GM18951 (cell line): ENCODE data around the gene EXOC4.

Source experiments
- POLR2A ChIP-seq: IDR thresholded peaks from 4 replicates; pipeline ENCODE4 v1.6.1; 2011; ENCODE audit warnings: mild to moderate bottlenecking; ENCODE audit not compliant: insufficient read length, insufficient read depth; ENCODE audit errors: extremely low read depth
- in situ Hi-C: fragments of 300-500 bp; cut with MboI; formaldehyde crosslinking; loops from one replicate; pipeline ENCODE4 v1.12.0; 2022; ENCODE audit warnings: low sequenced_read_pairs, mixed read lengths, inconsistent platforms; ENCODE audit not compliant: unreplicated experiment

The EXOC4 gene

DNA sequence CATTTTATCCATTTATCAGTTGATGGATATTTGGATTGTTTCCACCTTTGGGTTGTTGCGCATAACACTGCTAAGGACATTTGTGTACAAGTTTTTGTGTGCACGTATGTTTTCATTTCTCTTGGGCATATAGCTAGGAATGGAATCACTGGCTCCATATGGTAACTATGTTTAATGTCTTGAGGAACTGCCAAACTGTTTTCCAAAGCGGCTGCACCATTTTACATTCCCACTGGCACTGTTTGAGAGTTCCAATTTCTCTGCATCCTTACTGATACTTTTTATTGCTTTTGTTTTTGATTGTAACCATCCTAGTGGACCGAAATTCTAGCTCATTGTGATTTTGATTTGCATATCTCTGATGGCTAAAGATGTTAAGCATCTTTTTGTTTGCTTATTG is 118.7 kb downstream of the EXOC4 start:
- TF ChIP-seq POLR2A: no peak
- in situ Hi-C loops: no loop called here

DNA sequence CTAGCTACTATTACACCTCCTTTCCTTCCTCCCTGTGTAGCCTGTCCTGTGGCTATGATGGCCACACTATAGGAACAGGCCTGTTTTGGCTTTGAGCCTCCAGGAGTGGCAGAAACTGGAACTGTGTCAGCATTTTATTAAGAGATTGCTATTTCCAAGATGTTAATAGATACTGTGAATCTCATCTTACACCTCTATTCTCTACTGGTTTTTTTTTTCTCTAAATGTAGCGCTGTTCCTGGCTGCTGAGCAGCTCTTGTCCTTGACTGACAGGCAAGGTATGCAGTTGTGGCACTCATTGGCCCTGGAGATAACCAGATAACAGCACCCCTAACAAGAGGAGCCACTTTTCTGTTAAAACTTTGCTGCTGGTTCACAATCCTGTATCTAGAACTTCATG is 119.5 kb downstream of the EXOC4 start:
- TF ChIP-seq POLR2A: no peak
- in situ Hi-C loops: no loop called here

DNA sequence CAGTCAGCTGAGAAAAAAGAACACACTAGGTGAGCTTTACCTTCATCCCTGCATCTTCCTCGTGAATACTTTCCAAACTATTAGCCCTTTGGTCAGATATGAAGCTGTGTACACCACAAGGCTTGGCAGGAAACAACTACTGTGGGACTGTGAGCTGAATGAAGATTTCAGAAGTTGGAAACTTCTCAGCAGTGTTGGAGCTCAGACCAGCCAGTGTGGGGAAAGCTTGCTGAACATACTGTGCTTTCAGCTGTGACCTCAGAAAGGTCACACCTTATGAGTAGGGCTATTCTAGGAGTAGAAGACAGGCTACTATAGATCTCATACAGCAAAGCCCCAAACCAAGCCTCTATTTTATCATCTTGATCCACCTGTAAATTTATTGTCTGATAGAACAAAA is 123.6 kb downstream of the EXOC4 start:
- no peak for TF ChIP-seq POLR2A
- in situ Hi-C loops: no loop called here

DNA sequence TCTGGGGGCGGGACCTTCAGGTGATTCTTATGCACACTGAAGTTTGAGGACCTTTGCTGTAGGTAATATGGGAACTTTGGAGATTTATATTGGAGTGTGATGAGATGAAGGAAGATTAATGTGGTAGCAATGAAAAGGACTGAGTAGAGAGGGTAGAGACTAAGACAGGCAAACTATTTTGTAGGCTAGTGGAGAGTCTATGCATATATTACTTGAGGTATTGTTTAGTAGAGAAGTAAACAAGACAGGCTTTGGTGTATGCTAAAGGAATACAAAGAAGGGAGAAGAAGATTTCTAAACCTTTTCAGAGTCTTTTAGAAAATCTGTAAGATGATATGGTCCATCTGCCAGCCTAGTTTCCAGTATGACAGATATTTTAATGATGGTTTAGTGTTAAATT is 129.1 kb downstream of the EXOC4 start:
- TF ChIP-seq POLR2A: no peak
- in situ Hi-C loops: no loop called here

DNA sequence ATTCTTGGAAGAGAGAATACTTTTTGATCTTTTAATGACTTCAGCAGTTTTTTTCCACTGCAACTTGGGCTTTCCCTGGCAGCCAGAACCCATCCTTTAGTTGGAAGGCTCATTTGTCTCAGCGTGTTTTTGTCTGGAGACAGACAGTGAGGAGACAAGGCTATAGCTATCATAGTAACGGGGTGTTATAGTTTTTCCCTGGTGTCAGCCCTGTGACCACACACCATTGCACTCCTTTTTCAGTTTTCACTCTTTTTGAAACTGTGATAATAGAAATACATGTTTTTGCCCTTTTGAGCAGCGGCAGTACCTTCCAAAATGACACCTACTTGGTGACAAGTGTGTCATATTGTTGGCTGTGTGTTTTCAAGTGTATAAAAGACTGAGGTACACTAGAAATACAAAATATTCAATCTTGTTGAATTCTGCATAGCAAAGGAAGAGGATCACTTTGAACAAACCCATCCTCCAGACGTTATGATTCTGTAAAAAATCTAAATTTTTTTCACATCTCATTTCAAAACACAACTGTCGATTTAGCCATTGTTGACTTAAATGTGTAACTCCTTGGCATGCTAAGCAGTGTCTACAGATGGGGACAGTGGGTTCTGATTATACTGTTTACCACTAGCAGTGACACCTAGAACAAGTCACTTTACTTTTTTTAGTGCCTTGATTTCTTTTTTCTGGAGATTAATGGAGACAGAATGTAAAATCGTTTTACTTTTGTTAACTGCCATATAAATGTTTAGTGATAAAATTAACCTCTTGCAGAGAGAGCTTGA is 130.1 kb downstream of the EXOC4 start:
- TF ChIP-seq POLR2A: no peak
- in situ Hi-C loops: no loop called here

DNA sequence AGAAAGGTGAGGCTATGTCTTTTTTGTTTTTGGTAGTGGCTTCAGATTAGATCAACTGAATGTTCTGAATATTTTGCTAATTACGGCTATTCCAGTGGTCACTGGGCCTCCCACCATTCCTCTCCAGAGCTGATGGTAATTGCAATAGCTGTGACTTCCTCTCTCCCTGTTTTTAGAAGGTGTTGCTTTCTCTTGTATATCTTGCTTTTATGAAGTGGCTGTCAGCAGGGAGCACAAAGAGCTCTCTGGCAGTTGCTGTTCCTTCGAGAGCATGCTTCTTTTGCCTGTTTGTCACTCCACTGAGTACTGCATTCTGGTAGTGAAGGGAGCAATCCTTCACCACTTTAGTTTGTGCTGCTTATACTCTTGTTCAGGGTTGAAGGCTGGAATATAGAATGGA is 133.3 kb downstream of the EXOC4 start:
- no peak for TF ChIP-seq POLR2A
- in situ Hi-C loops: no loop called here

DNA sequence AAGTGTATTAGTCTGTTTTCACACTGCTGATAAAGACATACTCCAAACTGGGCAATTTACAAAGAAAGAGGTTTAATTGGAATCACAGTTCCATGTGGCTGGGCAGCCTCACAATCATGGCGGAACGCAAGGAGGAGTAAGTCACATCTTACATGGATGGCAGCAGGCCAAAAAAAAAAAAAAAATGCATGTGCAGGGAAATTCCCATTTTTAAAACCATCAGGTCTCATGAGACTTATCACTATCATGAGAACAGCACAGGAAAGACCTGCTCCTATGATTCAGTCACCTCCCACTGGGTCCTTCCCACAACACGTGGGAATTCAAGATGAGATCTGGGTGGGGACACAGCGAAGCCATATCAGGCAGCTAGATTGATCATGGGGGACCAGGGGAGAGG is 136.8 kb downstream of the EXOC4 start:
- TF ChIP-seq POLR2A: no peak
- in situ Hi-C loops: no loop called here

DNA sequence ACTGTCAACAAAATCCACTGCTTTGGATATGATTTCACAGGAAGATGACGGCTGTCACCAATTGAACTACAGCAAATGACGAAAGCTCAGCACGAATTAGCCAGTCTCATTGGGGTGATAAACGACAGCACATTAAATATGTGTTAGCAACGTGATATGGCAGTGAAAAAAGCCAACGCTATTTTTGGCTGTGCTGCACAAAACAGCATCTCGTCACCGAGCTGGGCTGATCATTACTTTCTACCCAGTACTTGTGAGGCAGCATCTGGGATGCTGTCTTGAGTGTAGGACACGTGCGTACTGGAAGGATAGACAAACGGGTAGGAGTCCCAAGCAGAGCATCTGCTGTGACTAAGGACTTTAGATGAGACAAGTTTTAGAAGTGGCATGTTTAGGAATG is 138.3 kb downstream of the EXOC4 start:
- in situ Hi-C loops: no loop called here
- no peak for TF ChIP-seq POLR2A

DNA sequence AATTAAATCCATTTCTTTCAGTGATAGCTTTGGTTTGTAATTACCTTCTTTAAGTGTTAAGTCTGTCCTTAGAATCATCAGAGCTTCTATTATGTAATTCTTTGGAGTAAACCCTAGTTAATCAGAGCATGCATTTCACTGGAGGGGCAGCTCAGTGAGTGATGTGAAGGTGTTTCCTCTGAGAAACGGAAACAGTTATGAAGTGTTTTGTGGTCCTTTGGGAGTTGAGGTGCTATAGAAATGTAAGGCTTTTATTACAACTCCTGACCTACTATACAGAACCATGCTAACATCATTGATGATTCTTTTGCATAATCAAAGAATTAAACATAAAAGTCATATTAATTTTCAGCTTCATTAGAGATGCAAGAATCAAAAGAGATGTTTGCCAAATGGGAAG is 141.5 kb downstream of the EXOC4 start:
- no peak for TF ChIP-seq POLR2A
- in situ Hi-C loops: no loop called here

DNA sequence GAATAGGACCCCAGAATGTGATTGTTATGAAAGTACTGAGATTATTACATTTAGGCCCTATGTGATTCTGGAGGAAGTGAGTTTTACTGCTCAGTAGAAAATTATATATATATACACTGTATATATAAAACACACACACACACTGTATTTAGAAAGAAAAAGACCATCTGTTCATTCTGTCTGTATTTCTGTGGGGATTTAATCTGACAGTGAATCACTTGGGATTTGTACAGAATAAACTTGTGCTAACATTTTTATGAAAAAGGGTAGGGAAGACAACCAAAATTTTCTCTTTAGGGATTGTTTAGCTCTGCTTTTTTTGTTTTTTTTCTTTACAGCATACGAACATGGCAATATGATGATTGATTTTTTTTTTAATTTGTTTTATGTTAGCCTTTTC is 142.7 kb downstream of the EXOC4 start:
- TF ChIP-seq POLR2A: no peak
- in situ Hi-C loops: no loop called here

DNA sequence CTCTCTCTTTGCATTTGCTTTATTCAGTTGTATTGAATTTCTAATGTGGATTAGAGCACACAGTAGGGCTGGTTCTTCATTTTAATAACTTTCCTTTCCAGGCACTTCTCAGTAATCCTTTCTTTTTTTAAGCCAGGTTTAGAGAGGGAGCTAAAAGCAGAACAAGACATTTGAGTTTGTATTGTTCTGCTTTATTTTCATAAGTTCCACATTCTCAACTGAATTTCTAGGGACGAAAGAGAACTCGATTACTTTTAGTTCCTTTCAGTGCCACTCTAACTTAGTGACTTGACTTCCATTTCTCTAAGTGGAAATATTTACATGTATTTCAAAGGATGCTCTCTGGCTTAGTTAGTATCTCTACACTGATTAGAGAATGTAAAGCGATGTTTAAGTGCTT is 145.6 kb downstream of the EXOC4 start:
- TF ChIP-seq POLR2A: no peak

DNA sequence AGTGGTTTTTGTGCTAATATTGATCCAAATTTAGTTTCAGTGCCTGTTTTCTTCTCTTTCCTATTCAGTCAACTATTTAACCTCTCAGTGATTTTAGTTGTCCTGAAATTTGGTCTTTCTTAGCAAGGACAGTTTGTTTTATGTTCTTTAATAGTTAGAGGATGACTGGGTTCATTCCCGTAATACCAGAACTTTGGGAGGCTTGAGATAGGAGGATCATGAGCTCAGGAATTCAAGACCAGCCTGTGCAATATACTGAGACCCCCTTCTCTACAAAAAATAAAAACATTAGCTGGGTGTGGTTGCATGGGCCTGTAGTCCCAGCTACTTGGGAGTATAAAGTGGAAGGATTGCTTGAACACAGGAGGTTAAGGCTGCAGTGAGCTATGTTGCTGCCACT is 148.3 kb downstream of the EXOC4 start:
- in situ Hi-C loops: no loop called here
- no peak for TF ChIP-seq POLR2A

More for the DNA sequence above, 145.6 kb downstream of the EXOC4 start:
- in situ Hi-C loops: no loop called here

DNA sequence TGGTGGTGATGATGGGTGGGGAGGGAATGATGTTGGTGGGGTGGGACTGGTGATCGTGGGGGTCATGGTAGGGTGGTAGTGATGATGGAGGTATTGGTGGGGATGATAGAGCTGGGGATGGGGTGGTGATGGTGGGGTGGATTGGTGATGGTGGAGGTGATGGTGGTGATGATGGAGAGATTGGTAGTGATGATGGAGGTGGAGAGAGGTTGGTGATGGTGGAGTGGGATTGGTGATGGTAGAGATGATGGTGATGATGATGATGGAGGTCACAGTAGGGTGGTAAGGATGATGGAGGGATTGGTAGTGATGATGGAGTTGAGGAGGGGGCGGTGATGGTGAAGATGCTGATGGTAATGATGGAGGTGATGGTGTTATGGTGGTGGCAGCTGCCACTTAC is 155.3 kb downstream of the EXOC4 start:
- in situ Hi-C loops: no loop called here
- TF ChIP-seq POLR2A: no peak

DNA sequence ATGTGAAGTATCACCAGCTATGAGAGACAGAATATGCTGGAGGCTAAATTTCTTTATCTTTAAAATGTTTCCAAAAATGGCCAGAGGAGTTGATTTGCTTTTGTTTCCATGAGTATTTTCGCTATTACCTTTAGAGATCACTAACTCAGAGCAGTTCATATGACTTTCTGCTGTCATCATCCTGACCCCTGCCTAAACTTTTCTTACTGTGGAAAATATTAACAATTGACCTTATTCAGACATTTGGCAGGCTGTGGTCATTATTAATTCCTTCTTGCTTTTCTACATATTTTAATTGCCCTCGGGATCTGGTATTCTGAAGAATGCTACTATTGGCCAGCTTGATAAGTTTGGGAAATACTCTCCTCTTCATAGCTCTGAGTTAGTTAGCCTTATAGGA is 156.5 kb downstream of the EXOC4 start:
- in situ Hi-C loops: no loop called here
- TF ChIP-seq POLR2A: no peak

DNA sequence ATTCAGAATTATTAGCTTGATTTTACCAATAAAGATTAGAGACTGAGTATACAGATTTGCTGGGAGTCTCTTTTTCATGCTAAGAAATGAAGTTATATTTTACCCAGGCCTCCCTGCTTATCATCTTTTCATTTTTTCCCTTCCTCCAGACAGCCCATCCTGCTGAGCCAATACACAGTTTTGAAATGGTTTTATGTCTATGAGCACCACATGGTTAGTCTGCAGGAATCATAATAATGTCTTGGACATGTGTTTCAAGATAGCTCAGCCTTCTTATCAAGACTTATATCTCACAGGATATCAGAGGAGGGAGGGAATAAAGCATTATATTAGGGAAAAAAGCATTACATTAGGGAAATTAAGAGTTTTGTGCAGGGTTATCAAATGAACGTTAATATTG is 157.1 kb downstream of the EXOC4 start:
- no peak for TF ChIP-seq POLR2A
- in situ Hi-C loops: no loop called here
